D721Med (cell line): Measurements from ENCODE around the gene DLG4.

Source experiments
- DNase-seq: peaks from one replicate; pipeline ENCODE4 v3.0.0; 2011; ENCODE audit warnings: low spot score; ENCODE audit not compliant: insufficient read length
- FAIRE-seq: peaks from 2 replicates; lab custom pipeline; 2011; peaks lifted over from hg19 to GRCh38; lab: Jason Lieb, UNC
- TF ChIP-seq, protein P1 (sequence below): IDR thresholded peaks from 2 replicates; pipeline ENCODE4 v1.5.1; 2012; ENCODE audit warnings: mild to moderate bottlenecking, control low read depth; ENCODE audit not compliant: insufficient read depth; ENCODE audit errors: missing control alignments

Gene DLG4

GRCh38 chr17:7196651-7197401 lies 22.8 kb downstream of the DLG4 start:
- FAIRE-seq (no peak), DNase-seq (no peak)
- TF ChIP-seq, protein P1, sequence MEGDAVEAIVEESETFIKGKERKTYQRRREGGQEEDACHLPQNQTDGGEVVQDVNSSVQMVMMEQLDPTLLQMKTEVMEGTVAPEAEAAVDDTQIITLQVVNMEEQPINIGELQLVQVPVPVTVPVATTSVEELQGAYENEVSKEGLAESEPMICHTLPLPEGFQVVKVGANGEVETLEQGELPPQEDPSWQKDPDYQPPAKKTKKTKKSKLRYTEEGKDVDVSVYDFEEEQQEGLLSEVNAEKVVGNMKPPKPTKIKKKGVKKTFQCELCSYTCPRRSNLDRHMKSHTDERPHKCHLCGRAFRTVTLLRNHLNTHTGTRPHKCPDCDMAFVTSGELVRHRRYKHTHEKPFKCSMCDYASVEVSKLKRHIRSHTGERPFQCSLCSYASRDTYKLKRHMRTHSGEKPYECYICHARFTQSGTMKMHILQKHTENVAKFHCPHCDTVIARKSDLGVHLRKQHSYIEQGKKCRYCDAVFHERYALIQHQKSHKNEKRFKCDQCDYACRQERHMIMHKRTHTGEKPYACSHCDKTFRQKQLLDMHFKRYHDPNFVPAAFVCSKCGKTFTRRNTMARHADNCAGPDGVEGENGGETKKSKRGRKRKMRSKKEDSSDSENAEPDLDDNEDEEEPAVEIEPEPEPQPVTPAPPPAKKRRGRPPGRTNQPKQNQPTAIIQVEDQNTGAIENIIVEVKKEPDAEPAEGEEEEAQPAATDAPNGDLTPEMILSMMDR: no peak

DNA sequence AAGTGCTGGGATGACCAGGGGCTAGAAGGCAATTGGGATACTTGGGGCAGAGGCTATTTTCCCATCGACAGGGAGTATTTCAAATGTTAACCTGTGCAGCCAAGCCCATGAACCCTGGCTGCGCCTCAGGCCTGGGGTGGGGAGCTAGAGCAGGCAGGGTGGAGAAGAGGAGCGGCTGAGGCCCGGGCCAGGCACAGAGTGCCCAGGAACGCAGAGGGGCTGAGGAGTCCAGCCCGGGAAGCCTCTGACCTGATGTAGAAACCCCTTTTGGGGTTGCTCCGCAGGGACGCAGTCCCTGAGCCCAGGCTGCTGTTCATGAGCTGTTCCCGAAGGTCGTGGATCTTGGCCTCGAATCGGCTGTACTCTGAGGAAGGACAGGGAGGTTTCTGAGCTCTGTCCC lies 23.7 kb downstream of the DLG4 start:
- no peak for FAIRE-seq

GRCh38 chr17:7192271-7192937 lies 27.2 kb downstream of the DLG4 start:
- no peak for FAIRE-seq
- peak; percentile 53 for DNase-seq
- TF ChIP-seq, protein P1: no peak

More for the DNA sequence above, 23.7 kb downstream of the DLG4 start:
- DNase-seq: no peak
- TF ChIP-seq, protein P1: no peak

DNA sequence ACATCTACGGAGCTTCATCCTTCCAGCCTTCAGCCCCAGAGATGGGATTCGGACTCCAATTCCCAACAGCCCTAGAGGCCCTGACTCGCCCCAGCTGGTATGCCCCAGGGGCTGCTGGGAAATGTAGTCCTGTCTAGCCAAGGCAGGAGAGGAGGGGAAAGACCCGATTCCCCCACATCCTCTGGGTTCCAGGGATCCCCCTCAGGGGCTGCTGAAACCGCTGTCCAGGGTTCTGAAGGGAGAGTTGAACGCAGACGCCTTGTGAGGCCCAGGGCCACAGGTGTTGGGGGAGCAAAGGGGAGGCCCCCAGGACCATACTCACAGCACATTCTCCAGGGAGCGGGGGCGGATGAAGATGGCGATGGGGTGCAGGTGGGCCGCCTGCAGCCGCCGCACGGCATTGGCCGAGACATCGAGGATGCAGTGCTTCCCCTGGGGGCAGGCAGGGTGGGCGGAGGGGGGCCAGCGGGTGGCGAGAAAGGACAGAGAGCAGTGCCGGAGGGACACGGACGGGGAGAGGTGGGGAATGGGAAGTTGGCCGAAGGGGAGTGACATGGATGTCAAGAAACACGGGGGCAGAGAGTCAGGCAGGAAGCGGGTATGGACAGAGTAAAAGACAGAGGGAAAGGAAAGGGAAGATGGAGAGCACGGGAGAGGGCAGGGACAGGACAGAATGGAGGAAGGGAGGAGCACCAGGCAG lies 27.9 kb downstream of the DLG4 start:
- peak; percentile 95 for DNase-seq
- TF ChIP-seq, protein P1: no peak
- FAIRE-seq: no peak

DNA sequence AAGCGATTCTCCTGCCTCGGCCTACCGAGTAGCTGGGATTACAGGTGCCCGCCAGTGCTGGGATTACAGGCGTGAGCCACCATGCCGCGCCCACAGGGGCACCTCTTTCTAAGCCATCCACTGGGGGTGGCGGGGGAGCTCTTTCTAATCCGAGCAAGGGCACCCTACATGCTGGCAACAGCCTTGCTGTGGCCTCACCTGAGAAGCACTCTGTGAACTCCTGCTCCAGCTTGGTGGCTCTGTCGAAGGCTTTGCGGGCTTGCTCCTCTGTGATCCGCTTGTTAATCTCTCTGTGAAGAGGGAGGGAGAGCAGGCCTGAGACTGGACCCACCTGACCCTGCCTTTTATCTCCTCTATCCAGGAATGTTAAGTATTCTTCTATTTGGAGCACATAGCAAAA lies 28.6 kb downstream of the DLG4 start:
- FAIRE-seq (no peak), DNase-seq (peak; percentile 63)
- TF ChIP-seq, protein P1: no peak

GRCh38 chr17:7190276-7190917 lies 29.2 kb downstream of the DLG4 start:
- TF ChIP-seq, protein P1: no peak
- DNase-seq (no peak), FAIRE-seq (no peak)
